ENCODE measurements around the gene PDCD2. TPM values are rescaled to one million over a fixed set of nuclear protein-coding genes. Genes with fewer than 3 reads are reported as not detected.

Gene PDCD2
- total RNA-seq, 2 experiments from 2014 or later: 56.9 to 57.1 TPM

DNA sequence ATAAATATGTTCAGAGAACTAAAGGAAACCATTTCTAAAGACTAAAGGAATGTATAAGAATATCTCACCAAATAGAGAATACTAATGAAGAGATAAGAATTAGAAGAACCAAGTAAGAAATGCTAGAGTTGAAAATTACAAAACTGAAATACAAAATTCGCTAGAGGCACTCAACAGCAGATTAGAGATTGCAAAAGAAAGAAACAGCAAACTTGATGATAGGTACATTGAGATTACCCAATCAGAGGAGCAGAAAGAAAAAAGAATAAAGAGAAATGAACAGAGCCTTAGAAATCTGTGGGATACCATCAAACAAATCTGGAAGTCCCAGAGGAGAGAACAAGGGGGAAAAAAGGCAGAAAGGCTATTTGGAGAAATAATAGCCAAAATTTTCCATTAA, 6.3 kb upstream of the PDCD2 start:
- Mint-ChIP-seq H3K27ac (no peak overlapping the region), H3K36me3 (ENCODE audit: low read depth) (peaks cover 4% of the 10 kb centered on the region), H3K27me3 (peaks cover 38% of the 10 kb centered on the region), H3K9me3 (peaks cover 19% of the 10 kb centered on the region), H3K4me3 (no peak overlapping the region), H3K4me1 (ENCODE audit: low read depth) (no peaks in the 10 kb centered on the region)
- H3K4me1 ChIP-seq (ENCODE audit: insufficient read depth, low read length): no peaks in the 10 kb centered on the region
- CTCF ChIA-PET: no interaction called here
- POLR2A ChIA-PET: no interaction called here
- DNase-seq (no peak), ATAC-seq (ENCODE audit: poor library complexity) (no peak)
- H3K4me3 ChIP-seq (ENCODE audit: low read length): no peak overlapping the region
- no peaks in the 10 kb centered on the region for H3K36me3 ChIP-seq (ENCODE audit: insufficient read depth, low read length)
- no peak overlapping the region for H3K27ac ChIP-seq (ENCODE audit: low read depth in 1 of 2, low read length in 2 of 2)
- intact Hi-C loops (cut with DNase I, micrococcal nuclease): no loop called here
- H3K27me3 ChIP-seq (ENCODE audit: control insufficient read depth in 1 of 2, insufficient read depth in 2 of 2, low read length in 2 of 2): peaks cover 4 to 7% of the 10 kb centered on the region in 2 experiments
- peaks cover 4 to 26% of the 10 kb centered on the region in 2 experiments for H3K9me3 ChIP-seq (ENCODE audit: control insufficient read depth in 1 of 2, insufficient read depth in 1 of 2, low read length in 2 of 2)
- TF ChIP-seq, protein P1, sequence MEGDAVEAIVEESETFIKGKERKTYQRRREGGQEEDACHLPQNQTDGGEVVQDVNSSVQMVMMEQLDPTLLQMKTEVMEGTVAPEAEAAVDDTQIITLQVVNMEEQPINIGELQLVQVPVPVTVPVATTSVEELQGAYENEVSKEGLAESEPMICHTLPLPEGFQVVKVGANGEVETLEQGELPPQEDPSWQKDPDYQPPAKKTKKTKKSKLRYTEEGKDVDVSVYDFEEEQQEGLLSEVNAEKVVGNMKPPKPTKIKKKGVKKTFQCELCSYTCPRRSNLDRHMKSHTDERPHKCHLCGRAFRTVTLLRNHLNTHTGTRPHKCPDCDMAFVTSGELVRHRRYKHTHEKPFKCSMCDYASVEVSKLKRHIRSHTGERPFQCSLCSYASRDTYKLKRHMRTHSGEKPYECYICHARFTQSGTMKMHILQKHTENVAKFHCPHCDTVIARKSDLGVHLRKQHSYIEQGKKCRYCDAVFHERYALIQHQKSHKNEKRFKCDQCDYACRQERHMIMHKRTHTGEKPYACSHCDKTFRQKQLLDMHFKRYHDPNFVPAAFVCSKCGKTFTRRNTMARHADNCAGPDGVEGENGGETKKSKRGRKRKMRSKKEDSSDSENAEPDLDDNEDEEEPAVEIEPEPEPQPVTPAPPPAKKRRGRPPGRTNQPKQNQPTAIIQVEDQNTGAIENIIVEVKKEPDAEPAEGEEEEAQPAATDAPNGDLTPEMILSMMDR (IDR thresholded peaks at IDR 0.05): no peak

DNA sequence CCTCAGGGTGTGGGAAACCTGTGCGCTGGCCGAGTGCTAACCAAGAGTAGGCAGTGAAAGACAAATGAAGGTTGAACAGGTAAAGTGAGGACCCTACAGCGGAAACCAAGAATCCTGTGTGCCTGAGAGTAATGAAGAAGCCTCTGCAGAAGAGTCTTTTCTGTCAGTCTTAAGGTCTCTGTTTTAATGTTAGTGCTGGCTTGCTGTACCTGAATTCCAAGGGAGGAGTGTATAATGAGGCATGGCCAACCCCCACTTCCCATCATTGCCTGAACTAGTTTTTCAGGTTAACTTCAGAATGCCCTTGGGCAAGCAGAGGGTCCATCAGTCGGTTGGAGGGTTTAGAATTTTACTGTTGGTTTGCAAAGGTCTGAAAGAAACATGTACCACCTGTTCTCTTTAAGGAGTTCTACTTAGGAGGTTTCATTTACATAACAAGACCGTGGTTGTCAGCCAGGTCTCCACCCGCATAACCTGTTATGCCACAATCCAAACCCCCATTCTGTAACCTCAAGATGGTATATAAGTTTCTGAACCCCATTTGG, 589 bp upstream of the PDCD2 start:
- peak overlapping the region; percentile 71 for H3K4me3 ChIP-seq (ENCODE audit: low read length)
- DNase-seq (peak in 2 of 14 experiments; percentile 1 to 15), ATAC-seq (ENCODE audit: poor library complexity) (no peak)
- Mint-ChIP-seq H3K36me3 (ENCODE audit: low read depth) (peaks cover 41% of the 10 kb centered on the region), H3K4me1 (ENCODE audit: low read depth) (peaks cover 38% of the 10 kb centered on the region), H3K27ac (peak overlapping the region; percentile 96), H3K4me3 (peak overlapping the region; percentile 97), H3K27me3 (peaks cover 5% of the 10 kb centered on the region), H3K9me3 (no peaks in the 10 kb centered on the region)
- peaks cover 15% of the 10 kb centered on the region for H3K4me1 ChIP-seq (ENCODE audit: insufficient read depth, low read length)
- intact Hi-C loops (cut with DNase I, micrococcal nuclease): loop anchor here (1.0 to 5.0 kb wide), 3 partner anchors 32 to 834 kb away; partner anchors contain the start of genes DYNLT2 (in 1 of the 2), ERMARD (in 1 of the 2), FAM120B (in 1 of the 2) and PSMB1 (in 1 of the 2)
- peaks cover 24% of the 10 kb centered on the region for H3K36me3 ChIP-seq (ENCODE audit: insufficient read depth, low read length)
- POLR2A ChIA-PET: interaction anchor here (0.9 to 3.1 kb wide), 6 partner anchors 32 to 883 kb away, joined by 3 to 100 read pairs (median 10); partner anchors contain the start of genes C6orf120, DYNLT2, ERMARD and PHF10
- TF ChIP-seq, protein P1 (IDR thresholded peaks at IDR 0.05): no peak
- peaks cover 0 to 4% of the 10 kb centered on the region in 2 experiments for H3K27me3 ChIP-seq (ENCODE audit: control insufficient read depth in 1 of 2, insufficient read depth in 2 of 2, low read length in 2 of 2)
- H3K27ac ChIP-seq (ENCODE audit: low read depth in 1 of 2, low read length in 2 of 2): peak overlapping the region; percentile 69 to 92
- CTCF ChIA-PET: interaction anchor here (1.9 kb wide), 1 partner anchor 32 kb away, joined by 9 read pairs; the partner anchor contains the start of genes PSMB1 and TBP
- no peaks in the 10 kb centered on the region for H3K9me3 ChIP-seq (ENCODE audit: control insufficient read depth in 1 of 2, insufficient read depth in 1 of 2, low read length in 2 of 2)

DNA sequence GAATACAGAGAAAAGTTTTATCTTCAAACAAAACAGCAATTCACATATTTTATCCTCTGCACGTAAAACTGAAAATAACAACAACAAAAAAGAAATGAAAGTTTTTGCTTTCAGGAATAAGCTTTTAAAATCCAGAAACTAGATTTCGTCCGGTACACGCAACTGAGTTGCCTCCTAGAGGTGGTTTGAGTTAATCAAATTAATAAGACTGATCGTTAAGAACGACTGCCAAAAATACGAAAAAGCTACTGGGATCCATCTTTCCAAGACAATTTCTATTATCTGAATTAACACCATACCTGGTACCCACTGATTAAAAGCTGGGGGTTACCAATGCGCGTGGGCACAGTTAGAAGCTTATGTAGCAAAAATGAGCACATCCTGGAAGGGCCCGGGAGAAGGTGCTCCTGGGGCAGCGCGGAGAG, 669 bp downstream of the PDCD2 start:
- ATAC-seq (ENCODE audit: poor library complexity) (no peak), DNase-seq (no peak)
- TF ChIP-seq, protein P1 (IDR thresholded peaks at IDR 0.05): no peak
- H3K9me3 ChIP-seq (ENCODE audit: control insufficient read depth in 1 of 2, insufficient read depth in 1 of 2, low read length in 2 of 2): no peaks in the 10 kb centered on the region
- peaks cover 52% of the 10 kb centered on the region for H3K36me3 Mint-ChIP-seq (ENCODE audit: low read depth)
- H3K27me3 ChIP-seq (ENCODE audit: control insufficient read depth in 1 of 2, insufficient read depth in 2 of 2, low read length in 2 of 2): no peaks in the 10 kb centered on the region
- H3K4me3 ChIP-seq (ENCODE audit: low read length): peak overlapping the region; percentile 74
- peaks cover 32% of the 10 kb centered on the region for H3K36me3 ChIP-seq (ENCODE audit: insufficient read depth, low read length)
- no peaks in the 10 kb centered on the region for H3K9me3 Mint-ChIP-seq
- H3K4me3 Mint-ChIP-seq: peak overlapping the region; percentile 97
- H3K4me1 ChIP-seq (ENCODE audit: insufficient read depth, low read length): peaks cover 15% of the 10 kb centered on the region
- CTCF ChIA-PET: interaction anchor here (0.7 to 1.9 kb wide), 6 partner anchors 9 to 1371 kb away, joined by 3 to 9 read pairs (median 4); partner anchors contain the start of genes C6orf120, PSMB1, TBP and WDR27
- POLR2A ChIA-PET: interaction anchor here (0.8 to 3.1 kb wide), 11 partner anchors 8 to 882 kb away, joined by 3 to 100 read pairs (median 5); partner anchors contain the start of genes C6orf120, DYNLT2, ERMARD and PHF10
- peak overlapping the region; percentile 96 for H3K27ac Mint-ChIP-seq
- H3K27me3 Mint-ChIP-seq: no peaks in the 10 kb centered on the region
- intact Hi-C loops (cut with DNase I, micrococcal nuclease): loop anchor here (1.0 to 5.0 kb wide), 4 partner anchors 29 to 833 kb away; partner anchors contain the start of genes DYNLT2 (in 1 of the 2), ERMARD (in 1 of the 2), FAM120B (in 1 of the 2) and PSMB1 (in 1 of the 2)
- H3K27ac ChIP-seq (ENCODE audit: low read depth in 1 of 2, low read length in 2 of 2): peak overlapping the region; percentile 65 to 69
- peaks cover 38% of the 10 kb centered on the region for H3K4me1 Mint-ChIP-seq (ENCODE audit: low read depth)

Data from CD4-positive, alpha-beta T cell (primary cell).